ENCODE measurements around the gene DES.

DES gene

GRCh38 chr2:219441451-219442255 is 23.5 kb downstream of the DES start:
- DNase-seq, result no peak

GRCh38 chr2:219442256-219443015 is 24.3 kb downstream of the DES start:
- DNase-seq, result no peak

GRCh38 chr2:219443016-219443696 is 25.0 kb downstream of the DES start:
- DNase-seq, result no peak

DNA sequence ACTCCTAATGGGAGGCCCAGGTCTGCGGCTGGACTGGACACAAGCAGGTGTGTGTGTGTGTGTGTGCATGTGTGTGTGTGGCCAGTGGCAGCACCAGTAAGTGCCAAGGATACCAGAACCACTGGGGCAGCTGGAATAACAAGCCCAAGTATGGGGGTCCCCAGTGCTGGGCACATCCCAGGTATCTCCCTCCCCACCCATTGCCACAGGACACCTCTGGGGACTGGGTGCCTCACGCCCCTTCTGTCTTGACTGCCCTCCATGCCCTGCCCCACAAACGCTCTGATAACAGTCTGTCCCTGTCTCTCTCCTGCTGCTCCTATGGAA is 25.5 kb downstream of the DES start:
- no peak for DNase-seq

DNA sequence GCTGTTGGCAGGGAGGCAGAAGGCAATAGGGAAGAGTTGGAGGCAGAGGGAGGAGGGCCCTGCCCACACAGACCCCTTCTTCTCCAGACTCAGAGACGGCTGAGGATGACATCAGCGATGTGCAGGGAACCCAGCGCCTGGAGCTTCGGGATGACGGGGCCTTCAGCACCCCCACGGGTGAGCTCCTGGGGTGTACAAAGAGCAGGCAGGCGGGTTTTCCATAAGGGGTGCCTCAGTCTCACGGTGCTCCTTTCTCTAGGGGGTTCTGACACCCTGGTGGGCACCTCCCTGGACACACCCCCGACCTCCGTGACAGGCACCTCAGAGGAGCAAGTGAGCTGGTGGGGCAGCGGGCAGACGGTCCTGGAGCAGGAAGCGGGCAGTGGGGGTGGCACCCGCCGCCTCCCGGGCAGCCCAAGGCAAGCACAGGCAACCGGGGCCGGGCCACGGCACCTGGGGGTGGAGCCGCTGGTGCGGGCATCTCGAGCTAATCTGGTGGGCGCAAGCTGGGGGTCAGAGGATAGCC is 26.5 kb downstream of the DES start:
- no peak for DNase-seq

DNA sequence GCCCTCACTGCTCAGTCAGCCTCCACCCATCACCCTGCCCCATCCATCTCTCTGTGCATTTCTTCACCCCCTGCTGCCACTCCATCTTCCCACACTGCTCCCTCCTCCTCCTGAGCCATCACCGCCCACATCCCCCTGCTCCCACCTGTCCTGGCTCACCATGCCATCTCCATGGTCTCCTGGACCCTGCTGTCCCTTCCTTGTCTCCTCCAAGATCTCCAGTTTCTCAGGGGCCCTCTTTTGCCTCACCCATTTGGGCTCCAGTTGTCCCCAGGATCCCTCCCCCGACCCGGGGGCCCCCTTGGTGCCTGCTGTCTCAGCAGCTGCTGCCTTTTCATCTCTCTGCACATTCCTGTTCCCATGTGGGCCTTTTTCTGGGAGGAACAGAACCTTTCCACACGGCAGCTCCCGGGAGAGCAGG is 27.1 kb downstream of the DES start:
- DNase-seq, result no peak

DNA sequence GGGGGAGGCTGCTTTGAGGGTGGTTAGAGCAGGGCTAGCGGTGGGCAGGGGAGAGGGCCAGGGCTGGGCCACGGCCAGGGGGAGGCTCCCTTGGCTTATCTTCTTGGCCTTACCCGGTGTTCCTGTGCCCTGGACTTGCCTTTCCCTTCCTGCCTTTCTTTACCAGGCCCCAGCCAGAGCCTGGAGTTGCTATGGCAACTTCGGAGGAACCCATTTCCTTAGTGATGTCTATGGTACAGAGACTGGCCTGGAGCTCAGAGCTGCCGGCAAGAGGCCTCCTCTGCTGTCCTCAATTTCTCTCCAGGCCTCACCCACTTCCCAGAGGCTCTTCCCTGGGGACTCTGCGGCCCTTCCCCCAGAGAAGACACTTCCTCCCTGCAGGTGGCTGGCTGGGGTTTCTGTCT is 27.9 kb downstream of the DES start:
- no peak for DNase-seq

DNA sequence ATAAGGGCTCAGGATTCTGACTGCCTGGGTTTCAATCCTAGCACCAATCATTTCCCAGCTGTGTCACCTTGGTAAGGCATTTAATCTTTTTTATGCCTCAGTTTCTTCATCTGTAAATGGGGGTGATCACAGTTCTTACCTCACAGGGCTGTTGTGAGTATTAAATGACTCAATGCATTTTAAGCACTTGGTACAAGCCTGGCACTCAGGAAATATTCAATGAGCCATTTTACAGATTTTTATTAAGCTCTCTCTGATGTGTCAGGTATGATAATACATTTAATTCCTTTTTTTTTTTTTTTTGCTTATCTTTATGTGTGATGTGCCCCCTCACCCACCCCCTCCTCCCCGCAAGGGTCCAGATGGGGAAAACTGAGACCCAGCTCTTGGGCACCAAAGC is 28.5 kb downstream of the DES start:
- no peak for DNase-seq

- DNase-seq, result no peak
Measured at GRCh38 chr2:219447242-219448098, 29.3 kb downstream of the DES start.

- DNase-seq, result no peak
Measured at GRCh38 chr2:219448099-219448775, 30.1 kb downstream of the DES start.

GRCh38 chr2:219448776-219449341 is 30.7 kb downstream of the DES start:
- no peak for DNase-seq

GRCh38 chr2:219449609-219450008 is 31.4 kb downstream of the DES start:
- no peak for DNase-seq

- DNase-seq, result no peak
Measured at GRCh38 chr2:219451661-219452360, 33.6 kb downstream of the DES start.

DNA sequence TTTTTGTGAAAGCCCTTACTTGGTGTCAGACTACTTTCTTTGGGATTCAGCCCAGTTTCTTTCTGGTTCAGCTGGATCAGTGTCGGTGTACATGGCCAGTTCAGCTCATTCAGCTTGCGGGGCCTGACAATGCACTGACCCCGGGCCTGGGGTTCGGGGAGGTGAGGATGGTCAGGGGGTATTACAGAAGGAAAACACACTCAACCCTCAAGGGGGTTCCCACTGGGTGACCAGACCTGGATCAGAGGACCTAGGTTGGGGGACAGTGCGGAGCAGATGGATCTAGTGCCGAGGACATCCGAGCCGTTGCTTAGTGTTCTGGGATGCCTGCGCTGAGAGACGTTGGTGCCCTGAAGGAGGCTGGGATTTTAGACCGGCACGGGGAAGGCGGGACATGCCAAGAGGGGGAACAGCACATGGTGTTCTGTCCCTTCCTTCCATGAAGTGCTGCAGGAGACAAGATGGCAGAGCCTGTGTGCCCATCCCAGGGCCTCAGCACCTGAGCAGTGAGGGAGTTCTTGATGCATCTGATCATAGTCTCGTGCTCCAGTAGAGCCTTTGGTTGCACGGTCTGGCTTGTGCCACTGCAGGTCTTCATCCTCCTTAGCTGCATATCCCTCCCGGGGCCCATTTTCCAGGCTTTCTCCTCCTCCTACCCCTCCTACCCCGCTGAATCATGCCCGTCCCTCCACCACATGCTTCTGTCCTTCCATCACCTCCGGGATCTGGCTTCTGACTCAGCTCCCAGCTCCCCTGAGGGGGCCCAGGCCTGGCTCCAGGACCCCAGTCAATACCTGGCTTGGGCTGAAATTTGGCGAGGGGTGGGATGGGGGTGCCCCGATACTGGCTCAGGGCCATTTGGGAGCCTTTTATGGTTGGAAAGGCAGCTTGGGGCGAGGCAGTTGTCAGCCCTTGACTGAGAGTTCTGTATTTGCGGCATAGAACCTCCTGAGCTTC is 34.5 kb downstream of the DES start:
- DNase-seq, result no peak

GRCh38 chr2:219453671-219454590 is 35.8 kb downstream of the DES start:
- DNase-seq, result peak; percentile 83

DNA sequence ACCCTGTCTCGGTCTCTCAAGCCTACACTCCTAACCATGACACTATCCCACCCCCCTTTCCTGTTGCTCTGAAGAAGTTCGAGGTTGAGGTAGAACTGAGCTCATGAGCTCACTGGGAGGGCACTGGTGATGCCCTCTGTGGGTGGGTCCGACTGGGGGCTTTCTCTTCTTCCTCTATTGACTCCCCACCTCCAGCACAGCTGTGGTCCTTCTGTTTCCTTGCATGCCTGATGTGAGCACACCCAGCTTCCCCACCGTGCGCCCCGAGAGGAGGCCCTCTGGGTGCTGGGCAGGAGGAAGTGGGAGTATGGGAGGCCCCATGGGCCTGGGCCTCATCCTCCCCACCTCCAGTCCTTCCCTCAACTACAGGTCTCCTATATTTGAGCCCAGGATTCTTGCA is 37.4 kb downstream of the DES start:
- no peak for DNase-seq

GRCh38 chr2:219457784-219458369 is 39.7 kb downstream of the DES start:
- no peak for DNase-seq

DNA sequence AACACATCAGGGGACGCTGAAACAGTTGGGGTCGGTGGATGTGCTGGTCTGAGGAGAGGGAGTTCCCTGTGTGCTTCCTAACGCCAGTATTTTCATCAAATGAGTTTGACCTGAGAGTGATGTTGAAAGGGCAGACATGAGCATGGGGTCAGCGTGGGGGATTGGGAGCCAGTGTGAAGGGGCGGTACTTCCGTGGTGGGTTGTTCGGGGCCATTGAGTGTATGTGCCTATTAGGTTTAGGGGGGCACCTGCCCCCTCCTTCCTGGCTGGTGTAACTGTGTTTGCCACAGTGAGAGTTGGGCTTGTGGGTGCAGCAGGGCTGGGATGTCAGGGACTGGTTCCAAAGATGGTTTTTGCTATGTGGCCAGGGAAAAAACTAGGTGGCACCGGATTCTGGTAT is 40.8 kb downstream of the DES start:
- no peak for DNase-seq

Data from SHP77 treated with DMSO at 0.1 percent for 48 hours (cell line).